Epithelial cell of proximal tubule (primary cell): ENCODE measurements around the gene CAMTA1. TPM values are rescaled to one million over a fixed set of nuclear protein-coding genes. Genes with fewer than 3 reads are reported as not detected.

Experiments
- DNase-seq: peaks from one replicate; pipeline ENCODE4 v3.0.0-alpha.2; 2011; ENCODE audit warnings: low read depth
- H3K4me3 ChIP-seq: 2 replicates; pipeline ENCODE4 v1.5.1; 2011; ENCODE audit warnings: low read depth, mild to moderate bottlenecking, low read length
- CTCF ChIP-seq: conservative IDR thresholded peaks from 2 replicates; pipeline ENCODE4 v1.5.1; 2012; ENCODE audit warnings: low read depth, mild to moderate bottlenecking, low read length
- total RNA-seq: library from RNA; depleted of rRNA; stranded (reverse); fragments of >200 nt; gene quantifications from 2 replicates; pipeline ENCODE4 v1.2.3, GENCODE V29; 2015

CAMTA1 gene
- total RNA-seq, 1 donor from 2014 or later, result 79.2 TPM

- no peak for TF ChIP-seq CTCF
- DNase-seq, result no peak
- no peak overlapping the region for H3K4me3 ChIP-seq
These were observed 473.4 kb downstream of the CAMTA1 start for GRCh38 chr1:7258589-7259135.

- no peak for TF ChIP-seq CTCF
- no peak for DNase-seq
- H3K4me3 ChIP-seq, result no peak overlapping the region
These were observed 474.7 kb downstream of the CAMTA1 start for GRCh38 chr1:7259955-7260354.

GRCh38 chr1:7261490-7261889 lies 476.2 kb downstream of the CAMTA1 start:
- DNase-seq, result no peak
- H3K4me3 ChIP-seq, result no peak overlapping the region
- TF ChIP-seq CTCF, result no peak

GRCh38 chr1:7262611-7263010 lies 477.4 kb downstream of the CAMTA1 start:
- no peak overlapping the region for H3K4me3 ChIP-seq
- no peak for DNase-seq
- TF ChIP-seq CTCF, result no peak

GRCh38 chr1:7263021-7263960 lies 478.0 kb downstream of the CAMTA1 start:
- no peak for DNase-seq
- TF ChIP-seq CTCF, result no peak

GRCh38 chr1:7264101-7264500 lies 478.8 kb downstream of the CAMTA1 start:
- TF ChIP-seq CTCF, result no peak

More at GRCh38 chr1:7263021-7263960, 478.0 kb downstream of the CAMTA1 start:
- no peak overlapping the region for H3K4me3 ChIP-seq

More at GRCh38 chr1:7264101-7264500, 478.8 kb downstream of the CAMTA1 start:
- no peak overlapping the region for H3K4me3 ChIP-seq
- DNase-seq, result no peak
